Liver (tissue), 9 donors: Measurements from ENCODE around the gene MKS1. TPM values are rescaled to one million over a fixed set of nuclear protein-coding genes. Genes with fewer than 3 reads are reported as not detected.

Source experiments
- DNase-seq: peaks from one replicate; pipeline ENCODE4 v3.0.0-alpha.2; 2017; ENCODE audit warnings: low spot score
- H3K27ac ChIP-seq, 2 donors: one replicate each; pipeline ENCODE4 v1.7.0; 2013; ENCODE audit warnings: inconsistent platforms in 2 of 2, low read length in 2 of 2, control low read depth in 1 of 2, low read depth in 1 of 2, mild to moderate bottlenecking in 1 of 2
- H3K27me3 ChIP-seq, 4 donors: one replicate each; pipeline versions ENCODE4 v1.6.1 to v1.7.0; 2013; ENCODE audit warnings: low read length in 3 of 4, inconsistent platforms in 1 of 4, mild to moderate bottlenecking in 1 of 4, moderate library complexity in 1 of 4; ENCODE audit not compliant: control insufficient read depth in 4 of 4, insufficient read depth in 4 of 4
- H3K36me3 ChIP-seq, 4 donors: one replicate each; pipeline versions ENCODE4 v1.6.1 to v1.7.0; 2013; ENCODE audit warnings: low read length in 3 of 4, mild to moderate bottlenecking in 3 of 4, low read depth in 1 of 4, moderate library complexity in 1 of 4; ENCODE audit not compliant: control insufficient read depth in 4 of 4, insufficient read depth in 3 of 4
- H3K4me1 ChIP-seq, 4 donors: one replicate each; pipeline versions ENCODE4 v1.6.1 to v1.7.0; 2013; ENCODE audit warnings: low read length in 3 of 4, mild to moderate bottlenecking in 3 of 4, moderate library complexity in 1 of 4; ENCODE audit not compliant: control insufficient read depth in 4 of 4, insufficient read depth in 4 of 4
- H3K4me3 ChIP-seq, 3 donors: one replicate each; pipeline versions ENCODE4 v1.6.1 to v1.7.0; 2013; ENCODE audit warnings: low read length in 3 of 3, control low read depth in 1 of 3, low read depth in 1 of 3, mild to moderate bottlenecking in 1 of 3
- H3K9ac ChIP-seq, 2 donors: one replicate each; pipeline ENCODE4 v1.7.0; 2013; ENCODE audit warnings: low read length in 2 of 2, mild to moderate bottlenecking in 2 of 2, moderate library complexity in 2 of 2, control low read depth in 1 of 2, low read depth in 1 of 2
- H3K9me3 ChIP-seq, 4 donors: one replicate each; pipeline versions ENCODE4 v1.6.1 to v1.7.0; 2013; ENCODE audit warnings: low read length in 3 of 4; ENCODE audit not compliant: control insufficient read depth in 4 of 4
- CTCF ChIP-seq: fragments of 150-350 bp; IDR thresholded peaks from 2 replicates; pipeline ENCODE4 v1.5.1; 2017; ENCODE audit warnings: improper control_type of control experiment, low read depth, low read length; ENCODE audit not compliant: missing input control
- EGR1 ChIP-seq, 2 donors: IDR thresholded peaks; 2 replicates each; pipeline ENCODE4 v1.6.1; 2016 to 2018; ENCODE audit warnings: antibody characterized with exemption in 2 of 2, low read depth in 2 of 2
- FOXA1 ChIP-seq: IDR thresholded peaks from 2 replicates; pipeline ENCODE4 v1.6.1; 2016; ENCODE audit warnings: antibody characterized with exemption
- FOXA2 ChIP-seq: IDR thresholded peaks from 2 replicates; pipeline ENCODE4 v1.6.1; 2016; ENCODE audit warnings: antibody characterized with exemption
- GABPA ChIP-seq, 2 donors: IDR thresholded peaks in 1 of 2; conservative IDR thresholded peaks in 1 of 2; 2 replicates each; pipeline ENCODE4 v1.6.1; 2016; ENCODE audit warnings: antibody characterized with exemption in 2 of 2, mild to moderate bottlenecking in 1 of 2, moderate library complexity in 1 of 2
- HNF4A ChIP-seq, 2 donors: conservative IDR thresholded peaks; 2 replicates each; pipeline ENCODE4 v1.6.1; 2016; ENCODE audit warnings: antibody characterized with exemption in 2 of 2, mild to moderate bottlenecking in 2 of 2
- JUND ChIP-seq, 2 donors: IDR thresholded peaks; 2 replicates each; pipeline ENCODE4 v1.6.1; 2016; ENCODE audit warnings: antibody characterized with exemption in 2 of 2
- NR2F2 ChIP-seq: IDR thresholded peaks from 2 replicates; pipeline ENCODE4 v1.6.1; 2016; ENCODE audit warnings: antibody characterized with exemption
- RAD21 ChIP-seq, 2 donors: IDR thresholded peaks; 2 replicates each; pipeline ENCODE4 v1.6.1; 2016; ENCODE audit warnings: antibody characterized with exemption in 2 of 2, mild to moderate bottlenecking in 2 of 2
- REST ChIP-seq: IDR thresholded peaks from 2 replicates; pipeline ENCODE4 v1.6.1; 2016; ENCODE audit warnings: antibody characterized with exemption, mild to moderate bottlenecking
- RXRA ChIP-seq, 2 donors: IDR thresholded peaks; 2 replicates each; pipeline ENCODE4 v1.6.1; 2017 to 2018; ENCODE audit warnings: antibody characterized with exemption in 2 of 2, mild to moderate bottlenecking in 1 of 2
- SP1 ChIP-seq: IDR thresholded peaks from 2 replicates; pipeline ENCODE4 v1.6.1; 2018; ENCODE audit warnings: antibody characterized with exemption, mild to moderate bottlenecking
- TAF1 ChIP-seq: conservative IDR thresholded peaks from 2 replicates; pipeline ENCODE4 v1.6.1; 2016; ENCODE audit warnings: antibody characterized with exemption, mild to moderate bottlenecking
- YY1 ChIP-seq: IDR thresholded peaks from 2 replicates; pipeline ENCODE4 v1.6.1; 2016; ENCODE audit warnings: antibody characterized with exemption, mild to moderate bottlenecking
- ZBTB33 ChIP-seq: IDR thresholded peaks from 2 replicates; pipeline ENCODE4 v1.6.1; 2016; ENCODE audit warnings: antibody characterized with exemption
- WGBS: extraction: QIAGEN DNeasy Blood & Tissue Kit; methylation state at CpG from one replicate; pipeline ENCODE4 v1.1.7; 2013; 5-methylcytosine and 5-hydroxymethylcytosine counted together
- polyA plus RNA-seq, 2 donors: library from polyadenylated mRNA; stranded (reverse) in 1 of 2; unstranded in 1 of 2; fragments of 200-250 nt in 1 of 2; fragments of >200 nt in 1 of 2; fragmentation: Nextera tagmentation in 1 of 2; extraction: Ambion mirVana in 1 of 2; gene quantifications; one replicate each; pipeline versions ENCODE4 v1.2.1 to v1.2.3, GENCODE V29; 2013 to 2015
- total RNA-seq, 2 donors: library from RNA; depleted of rRNA; stranded (reverse); fragments of >200 nt; gene quantifications; one replicate each; pipeline ENCODE4 v1.2.3, GENCODE V29; 2014
- donor health status: healthy.
- donor health status: healthy.
- donor health status: healthy.
- donor health status: healthy.
- donor health status: healthy.

Gene MKS1
- total and polyA plus RNA-seq, 4 donors: 4.4 to 7.9 (median 5.1) TPM

- TF ChIP-seq SP1 (no peak), CTCF (peak; percentile 80), RAD21 (IDR thresholded peaks at IDR 0.05) (peak; percentile 62 to 75)
- DNase-seq: peak; percentile 78
- no peak overlapping the region for H3K27ac ChIP-seq
- no peaks in the 10 kb centered on the region for H3K9me3 ChIP-seq
- H3K27me3 ChIP-seq: peaks cover 0 to 4% (median 0%) of the 10 kb centered on the region in 4 donors
- no peak overlapping the region for H3K9ac ChIP-seq
- peaks cover 0 to 19% (median 10%) of the 10 kb centered on the region in 4 donors for H3K4me1 ChIP-seq
- H3K36me3 ChIP-seq: no peaks in the 10 kb centered on the region
- peak overlapping the region in 2 of 3 donors; percentile 39 to 41 for H3K4me3 ChIP-seq
- WGBS: 7% methylated on average over 57 of the region's 57 CpGs
Observed at GRCh38 chr17:58249270-58250133, 30.4 kb upstream of the MKS1 start.

GRCh38 chr17:58248955-58249269, 29.9 kb upstream of the MKS1 start:
- Histone ChIP-seq H3K4me3 (no peak overlapping the region), H3K9me3 (no peaks in the 10 kb centered on the region), H3K9ac (no peak overlapping the region), H3K27ac (no peak overlapping the region), H3K36me3 (no peaks in the 10 kb centered on the region), H3K27me3 (peaks cover 0 to 4% (median 0%) of the 10 kb centered on the region in 4 donors), H3K4me1 (peaks cover 0 to 19% (median 10%) of the 10 kb centered on the region in 4 donors)
- no peak for DNase-seq
- WGBS: 24% methylated on average over 10 of the region's 10 CpGs
- no peak for TF ChIP-seq ZBTB33
- TF ChIP-seq YY1: no peak

GRCh38 chr17:58247511-58248363, 28.7 kb upstream of the MKS1 start:
- H3K36me3 ChIP-seq: no peaks in the 10 kb centered on the region
- no peak overlapping the region for H3K27ac ChIP-seq
- no peak overlapping the region for H3K9ac ChIP-seq
- DNase-seq: no peak
- H3K27me3 ChIP-seq: peaks cover 0 to 4% (median 0%) of the 10 kb centered on the region in 4 donors
- no peaks in the 10 kb centered on the region for H3K9me3 ChIP-seq
- peaks cover 0 to 19% (median 10%) of the 10 kb centered on the region in 4 donors for H3K4me1 ChIP-seq
- 83% methylated on average over 10 of the region's 10 CpGs for WGBS
- no peak overlapping the region for H3K4me3 ChIP-seq
- TF ChIP-seq TAF1 (no peak), EGR1 (IDR thresholded peaks at IDR 0.05; ENCODE audit: low read depth in 2 of 2) (no peak), GABPA (IDR thresholded peaks at IDR 0.05 in 1 of 2, conservative IDR thresholded peaks at IDR 0.05 in 1 of 2) (no peak), CTCF (no peak), FOXA2 (no peak), NR2F2 (no peak), FOXA1 (no peak), JUND (IDR thresholded peaks at IDR 0.05) (no peak), YY1 (no peak), REST (no peak), RAD21 (IDR thresholded peaks at IDR 0.05) (no peak), RXRA (IDR thresholded peaks at IDR 0.05) (no peak), HNF4A (conservative IDR thresholded peaks at IDR 0.05) (no peak)
